SHP77 treated with DMSO at 0.1 percent for 48 hours (cell line): ENCODE results near the gene ZNF418.
"Not testable (repeated sequence)": the region's sequence is repeated elsewhere in the genome, so short reads cannot be mapped to it uniquely, and the experiment has no call there.

Experiments used
- DNase-seq: peaks from one replicate; lab custom pipeline; 2025; lab: John Stamatoyannopoulos, UW

Gene ZNF418

DNA sequence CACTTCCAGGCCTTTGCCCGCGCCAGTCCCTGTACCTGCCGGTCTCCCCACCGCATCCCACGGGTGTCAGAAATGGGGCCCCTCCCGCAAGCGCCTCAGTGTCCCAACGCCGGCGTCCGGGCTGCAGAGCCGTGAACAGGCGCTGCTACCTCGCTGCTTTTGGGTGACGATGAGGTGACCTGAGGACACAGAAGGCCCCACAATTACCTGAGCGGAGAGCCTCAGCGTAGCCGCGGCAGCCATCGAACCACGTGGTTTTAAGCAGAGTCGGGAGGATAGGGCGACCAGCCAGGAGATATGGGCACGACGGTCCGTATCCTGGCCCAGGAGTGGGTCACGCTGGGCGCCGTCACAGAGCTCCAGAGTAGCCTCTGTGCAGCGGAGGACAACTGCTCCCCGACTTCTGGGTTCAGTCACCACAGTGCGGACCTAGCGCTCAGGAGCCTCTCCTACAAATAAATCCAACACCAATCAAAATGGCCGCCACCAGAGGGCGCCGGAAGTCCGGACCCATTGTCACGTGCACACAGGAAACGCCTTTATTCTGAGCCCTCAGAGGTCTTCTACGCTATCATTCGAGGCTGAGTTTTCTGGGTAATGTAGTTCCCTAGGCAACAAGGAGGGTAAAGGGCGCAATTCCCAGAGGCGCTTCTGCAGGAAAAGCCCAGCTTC is 46.5 kb downstream of the ZNF418 start, which contains the start of gene ZNF814:
ZNF814 (minus strand) TSS at position 478 of the 672 bp plus-strand sequence; CDS start at position 243, 235 bp downstream.
- no peak for DNase-seq

DNA sequence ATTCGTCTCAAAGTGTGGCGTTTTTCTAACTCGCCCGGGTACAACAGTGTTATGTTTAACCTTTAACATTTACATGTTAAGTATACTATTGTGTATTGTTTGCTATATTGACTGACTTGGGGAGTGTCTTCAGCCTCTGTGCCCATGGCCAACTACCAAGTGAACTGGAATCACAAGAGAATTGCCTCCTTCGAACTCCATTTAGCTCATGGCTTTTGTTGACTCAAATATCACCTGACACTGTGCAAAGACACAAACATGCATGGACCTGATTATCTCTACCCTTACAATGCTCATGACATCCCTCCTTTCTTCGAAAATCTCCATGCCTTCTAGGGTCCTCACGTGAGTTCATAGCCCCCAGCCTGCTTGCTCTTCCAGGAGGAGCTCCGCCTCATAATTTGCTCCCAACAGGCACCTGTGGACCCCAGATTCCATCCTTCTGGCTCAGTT is 47.1 kb downstream of the ZNF418 start:
- DNase-seq, result no peak

- no peak for DNase-seq
These were observed 47.8 kb downstream of the ZNF418 start for GRCh38 chr19:57887195-57887941.

DNA sequence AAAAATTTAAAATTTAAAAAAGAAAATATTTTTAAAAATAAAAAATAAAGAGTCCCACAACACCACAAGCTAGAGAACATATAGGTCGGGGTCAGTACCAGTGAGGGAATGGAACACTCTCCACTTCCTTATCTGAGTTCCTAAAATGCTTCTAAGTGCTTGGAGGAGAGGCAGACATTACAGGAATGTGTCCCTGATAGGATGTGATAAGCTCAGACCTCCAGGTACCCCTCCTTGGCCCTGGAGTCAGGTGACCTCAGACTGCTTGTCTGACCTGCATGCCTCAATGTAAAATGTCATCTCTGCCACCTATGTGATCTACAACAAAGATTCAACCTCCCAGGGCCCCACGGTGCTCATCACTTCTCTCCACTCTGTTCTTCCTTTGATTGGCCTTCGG is 49.2 kb downstream of the ZNF418 start:
- DNase-seq, result no peak

DNA sequence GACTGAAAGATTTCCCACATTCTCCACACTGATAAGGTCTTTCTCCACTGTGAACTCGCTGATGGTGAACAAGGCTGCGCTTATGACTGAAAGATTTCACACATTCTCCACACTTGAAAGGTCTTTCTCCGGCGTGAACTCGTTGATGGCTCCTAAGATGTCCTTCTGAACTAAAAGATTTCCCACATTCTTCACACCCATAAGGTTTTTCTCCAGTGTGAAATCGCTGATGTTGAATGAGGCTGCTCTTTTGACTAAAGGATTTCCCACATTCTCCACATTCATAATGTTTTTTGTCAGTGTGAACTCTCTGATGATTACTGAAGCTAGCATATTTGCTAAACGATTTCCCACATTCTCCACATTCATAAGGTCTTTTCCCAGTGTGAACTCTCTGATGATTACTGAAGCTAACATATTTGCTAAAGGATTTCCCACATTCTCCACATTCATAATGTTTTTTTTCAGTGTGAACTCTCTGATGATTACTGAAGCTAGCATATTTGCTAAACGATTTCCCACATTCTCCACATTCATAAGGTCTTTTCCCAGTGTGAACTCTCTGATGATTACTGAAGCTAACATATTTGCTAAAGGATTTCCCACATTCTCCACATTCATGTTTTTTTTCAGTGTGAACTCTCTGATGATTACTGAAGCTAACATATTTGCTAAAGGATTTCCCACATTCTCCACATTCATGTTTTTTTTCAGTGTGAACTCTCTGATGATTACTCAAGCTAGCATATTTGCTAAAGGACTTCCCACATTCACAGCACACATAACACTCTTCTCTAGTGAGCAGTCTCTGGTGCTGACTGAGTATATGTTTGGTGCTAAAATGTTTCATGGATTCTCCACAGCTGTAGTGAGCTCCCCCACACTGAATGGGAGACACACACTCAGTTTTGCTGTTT is 61.1 kb downstream of the ZNF418 start:
- not testable (repeated sequence) for DNase-seq

- DNase-seq, result no peak
These were observed 62.8 kb downstream of the ZNF418 start for GRCh38 chr19:57872450-57872849.
